ENCODE measurements around the gene ESYT2. TPM values are rescaled to one million over a fixed set of nuclear protein-coding genes. Genes with fewer than 3 reads are reported as not detected.

Gene ESYT2
- total and polyA plus RNA-seq, 9 of the 15 experiments (the other 6 are each of a cell fraction or from before 2014, with no cell fraction given) = 5.8 to 86.9 (median 64.7) TPM

GRCh38 chr7:158740013-158740656 lies 89.2 kb downstream of the ESYT2 start (continued):
- no peak for TF ChIP-seq SMC3 (conservative IDR thresholded peaks at IDR 0.05; ENCODE audit: insufficient read depth, low read depth, low read length)
- TF ChIP-seq, protein P1, sequence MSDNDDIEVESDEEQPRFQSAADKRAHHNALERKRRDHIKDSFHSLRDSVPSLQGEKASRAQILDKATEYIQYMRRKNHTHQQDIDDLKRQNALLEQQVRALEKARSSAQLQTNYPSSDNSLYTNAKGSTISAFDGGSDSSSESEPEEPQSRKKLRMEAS (CRISPR knock-in tag; IDR thresholded peaks at IDR 0.05) = peak; percentile 94
- peak; percentile 38 for TF ChIP-seq KDM5B (IDR thresholded peaks at IDR 0.05; ENCODE audit: insufficient replicate concordance, low read depth, low read length)
- TF ChIP-seq, protein P2, sequence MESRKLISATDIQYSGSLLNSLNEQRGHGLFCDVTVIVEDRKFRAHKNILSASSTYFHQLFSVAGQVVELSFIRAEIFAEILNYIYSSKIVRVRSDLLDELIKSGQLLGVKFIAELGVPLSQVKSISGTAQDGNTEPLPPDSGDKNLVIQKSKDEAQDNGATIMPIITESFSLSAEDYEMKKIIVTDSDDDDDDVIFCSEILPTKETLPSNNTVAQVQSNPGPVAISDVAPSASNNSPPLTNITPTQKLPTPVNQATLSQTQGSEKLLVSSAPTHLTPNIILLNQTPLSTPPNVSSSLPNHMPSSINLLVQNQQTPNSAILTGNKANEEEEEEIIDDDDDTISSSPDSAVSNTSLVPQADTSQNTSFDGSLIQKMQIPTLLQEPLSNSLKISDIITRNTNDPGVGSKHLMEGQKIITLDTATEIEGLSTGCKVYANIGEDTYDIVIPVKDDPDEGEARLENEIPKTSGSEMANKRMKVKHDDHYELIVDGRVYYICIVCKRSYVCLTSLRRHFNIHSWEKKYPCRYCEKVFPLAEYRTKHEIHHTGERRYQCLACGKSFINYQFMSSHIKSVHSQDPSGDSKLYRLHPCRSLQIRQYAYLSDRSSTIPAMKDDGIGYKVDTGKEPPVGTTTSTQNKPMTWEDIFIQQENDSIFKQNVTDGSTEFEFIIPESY (CRISPR knock-in tag; IDR thresholded peaks at IDR 0.05) = peak; percentile 73; the same call in 1 of the 2 replicates
- TF ChIP-seq ZNF785 (CRISPR knock-in tag; IDR thresholded peaks at IDR 0.05) = no peak
- no peak for TF ChIP-seq KLF10 (CRISPR knock-in tag; IDR thresholded peaks at IDR 0.05)
- TF ChIP-seq CHCHD3 (CRISPR knock-in tag; IDR thresholded peaks at IDR 0.05) = no peak
- TF ChIP-seq CBFB (CRISPR knock-in tag; IDR thresholded peaks at IDR 0.05) = no peak
- TF ChIP-seq SMARCB1 (IDR thresholded peaks at IDR 0.05; ENCODE audit: insufficient read length, low read depth) = no peak
- TF ChIP-seq POLR2B (IDR thresholded peaks at IDR 0.05; ENCODE audit: low read depth, partially characterized antibody) = no peak
- TF ChIP-seq ZNF232 (CRISPR knock-in tag; IDR thresholded peaks at IDR 0.05) = peak; percentile 65; the same call in 1 of the 2 replicates
- TF ChIP-seq EP300 (IDR thresholded peaks at IDR 0.05; ENCODE audit: low read length) = no peak
- TF ChIP-seq E2F3 (CRISPR knock-in tag; IDR thresholded peaks at IDR 0.05) = no peak
- 0 out of 2 replicates have a peak, but pooled peaks have one; percentile 11 for TF ChIP-seq ZNF263 (CRISPR knock-in tag; IDR thresholded peaks at IDR 0.05; ENCODE audit: borderline replicate concordance)
- TF ChIP-seq PATZ1 (CRISPR knock-in tag; IDR thresholded peaks at IDR 0.05; ENCODE audit: borderline replicate concordance) = no peak
- TF ChIP-seq ZNF395 (CRISPR knock-in tag; IDR thresholded peaks at IDR 0.05) = no peak
- TF ChIP-seq SRSF7 (optimal IDR thresholded peaks at IDR 0.05; ENCODE audit: low read depth, low read length) = no peak
- TF ChIP-seq ZNF316 (IDR thresholded peaks at IDR 0.05) = peak; percentile 50
- TF ChIP-seq FOXA3 (CRISPR knock-in tag; conservative IDR thresholded peaks at IDR 0.05 in 1 of 2, IDR thresholded peaks at IDR 0.05 in 1 of 2) = peak in 1 of 2 experiments; percentile 57; a peak in 2 of 4 replicates
- no peak for TF ChIP-seq KAT8 (IDR thresholded peaks at IDR 0.05; ENCODE audit: low read depth)
- no peak for TF ChIP-seq TAL1 (IDR thresholded peaks at IDR 0.05)
- no peak for TF ChIP-seq RBM34 (IDR thresholded peaks at IDR 0.05; ENCODE audit: borderline replicate concordance, insufficient read depth, low read length)
- no peak for TF ChIP-seq MEF2D (tag; conservative IDR thresholded peaks at IDR 0.05; ENCODE audit: low read depth)

All from K562 (cell line).